ENCODE data around the gene NXT1. TPM values are rescaled to one million over a fixed set of nuclear protein-coding genes. Genes with fewer than 3 reads are reported as not detected.

NXT1 gene
- total RNA-seq, 2 experiments from 2014 or later, result 35.8 to 37.8 TPM

DNA sequence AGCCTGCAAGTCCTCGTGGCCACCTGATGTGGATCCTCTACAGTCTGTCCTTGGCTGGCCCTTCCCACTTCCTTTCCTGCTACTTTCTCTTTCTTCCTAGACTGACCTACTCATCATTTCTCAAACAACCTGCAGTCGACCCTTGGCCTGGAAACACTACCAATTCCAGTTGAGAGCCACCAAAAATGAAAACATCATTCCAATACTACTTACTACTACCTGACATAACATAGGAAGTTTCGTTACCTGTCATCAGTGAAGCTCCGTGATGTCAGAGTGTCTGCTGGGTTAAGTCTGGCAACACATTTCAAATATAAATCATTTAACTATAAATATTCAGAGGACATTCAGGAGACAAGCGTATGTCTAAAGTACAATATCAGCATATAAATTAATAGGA, 25.2 kb downstream of the NXT1 start:
- ChIA-PET CTCF (no interaction called here), POLR2A (no interaction called here)
- H3K36me3 Mint-ChIP-seq (ENCODE audit: low read depth), result peaks cover 47% of the 10 kb centered on the region
- H3K27me3 Mint-ChIP-seq, result no peaks in the 10 kb centered on the region
- peak overlapping the region; percentile 40 for H3K27ac Mint-ChIP-seq
- TF ChIP-seq CTCF (IDR thresholded peaks at IDR 0.05), result no peak
- no peaks in the 10 kb centered on the region for H3K9me3 Mint-ChIP-seq
- ATAC-seq (no peak), DNase-seq (no peak)
- intact Hi-C loops (cut with micrococcal nuclease), result no loop called here
- H3K4me3 Mint-ChIP-seq, result no peak overlapping the region
- H3K4me1 Mint-ChIP-seq (ENCODE audit: low read depth), result peaks cover 3% of the 10 kb centered on the region

- POLR2A ChIA-PET, result interaction anchor here (0.7 to 2.2 kb wide), 2 partner anchors 21 to 1678 kb away, joined by 3 to 5 read pairs; no protein-coding TSS in a partner anchor
- DNase-seq (no peak), ATAC-seq (no peak)
- Mint-ChIP-seq H3K36me3 (ENCODE audit: low read depth) (peaks cover 59% of the 10 kb centered on the region), H3K9me3 (no peaks in the 10 kb centered on the region), H3K4me1 (ENCODE audit: low read depth) (peaks cover 13% of the 10 kb centered on the region), H3K27ac (no peak overlapping the region), H3K27me3 (no peaks in the 10 kb centered on the region), H3K4me3 (no peak overlapping the region)
- intact Hi-C loops (cut with micrococcal nuclease), result no loop called here
- CTCF ChIA-PET, result interaction anchor here (0.6 kb wide), 1 partner anchor 42 kb away, joined by 3 read pairs; the partner anchor contains the start of gene NAPB
- no peak for TF ChIP-seq CTCF (IDR thresholded peaks at IDR 0.05)
Measured at GRCh38 chr20:23379772-23380171, 29.2 kb downstream of the NXT1 start.

DNA sequence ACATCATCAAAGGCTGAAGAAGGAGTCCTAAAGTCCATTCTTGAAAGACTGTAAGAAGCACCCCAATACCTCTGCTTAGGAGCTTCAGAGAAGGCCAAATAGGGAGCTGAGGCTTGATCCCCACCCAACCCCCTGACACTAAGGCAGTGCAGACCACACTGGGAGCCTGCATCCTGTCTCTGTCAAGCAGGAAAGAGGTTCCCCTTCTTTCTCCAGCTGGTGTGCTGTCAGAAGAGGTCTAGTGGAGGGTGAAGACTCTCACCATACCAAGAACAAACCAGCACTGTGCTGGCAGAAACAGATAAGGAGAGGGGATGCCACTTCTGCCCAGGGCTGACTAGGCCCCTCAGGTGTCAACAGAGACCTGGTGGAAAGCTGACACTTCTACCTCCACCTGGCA, 31.3 kb downstream of the NXT1 start:
- no peak for TF ChIP-seq CTCF (IDR thresholded peaks at IDR 0.05)
- POLR2A ChIA-PET, result interaction anchor here (0.8 kb wide), 1 partner anchor 20 kb away, joined by 3 read pairs; no protein-coding TSS in a partner anchor
- ATAC-seq (no peak), DNase-seq (no peak)
- H3K4me3 Mint-ChIP-seq, result no peak overlapping the region
- CTCF ChIA-PET, result no interaction called here
- intact Hi-C loops (cut with micrococcal nuclease), result no loop called here
- no peaks in the 10 kb centered on the region for H3K9me3 Mint-ChIP-seq
- no peaks in the 10 kb centered on the region for H3K27me3 Mint-ChIP-seq
- H3K4me1 Mint-ChIP-seq (ENCODE audit: low read depth), result peaks cover 16% of the 10 kb centered on the region
- peaks cover 58% of the 10 kb centered on the region for H3K36me3 Mint-ChIP-seq (ENCODE audit: low read depth)
- peak overlapping the region; percentile 40 for H3K27ac Mint-ChIP-seq

- DNase-seq, result no peak
- ATAC-seq, result no peak
- H3K27me3 Mint-ChIP-seq, result no peaks in the 10 kb centered on the region
- CTCF ChIA-PET, result interaction anchor here (1.7 kb wide), 1 partner anchor 13 kb away, joined by 5 read pairs; no protein-coding TSS in a partner anchor
- H3K36me3 Mint-ChIP-seq (ENCODE audit: low read depth), result peaks cover 70% of the 10 kb centered on the region
- H3K4me3 Mint-ChIP-seq, result no peak overlapping the region
- intact Hi-C loops (cut with micrococcal nuclease), result no loop called here
- POLR2A ChIA-PET, result no interaction called here
- no peak for TF ChIP-seq CTCF (IDR thresholded peaks at IDR 0.05)
- peaks cover 20% of the 10 kb centered on the region for H3K4me1 Mint-ChIP-seq (ENCODE audit: low read depth)
- no peaks in the 10 kb centered on the region for H3K9me3 Mint-ChIP-seq
- no peak overlapping the region for H3K27ac Mint-ChIP-seq
Measured at GRCh38 chr20:23386304-23387117, 35.9 kb downstream of the NXT1 start.

DNA sequence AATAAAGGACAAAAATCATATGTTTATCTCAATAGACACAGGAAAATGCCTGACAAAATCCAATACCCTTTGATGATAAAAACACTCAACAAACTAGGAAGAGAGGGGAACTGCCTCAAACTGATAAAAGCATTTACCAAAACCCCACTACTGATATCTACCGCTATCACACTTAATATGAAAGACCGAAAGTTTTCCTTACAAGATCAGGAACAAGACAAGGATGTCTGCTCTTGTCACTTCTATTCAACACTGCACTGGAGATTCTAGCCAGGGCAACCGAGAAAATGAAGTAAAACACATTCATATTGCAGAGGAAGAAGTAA, 36.5 kb downstream of the NXT1 start:
- H3K36me3 Mint-ChIP-seq (ENCODE audit: low read depth), result peaks cover 70% of the 10 kb centered on the region
- intact Hi-C loops (cut with micrococcal nuclease), result no loop called here
- POLR2A ChIA-PET, result no interaction called here

More for the DNA sequence above, 36.5 kb downstream of the NXT1 start:
- no peak for DNase-seq
- no peaks in the 10 kb centered on the region for H3K27me3 Mint-ChIP-seq
- TF ChIP-seq CTCF (IDR thresholded peaks at IDR 0.05), result no peak
- no peak overlapping the region for H3K4me3 Mint-ChIP-seq
- ATAC-seq, result no peak
- no peak overlapping the region for H3K27ac Mint-ChIP-seq
- CTCF ChIA-PET, result interaction anchor here (1.7 kb wide), 1 partner anchor 13 kb away, joined by 5 read pairs; no protein-coding TSS in a partner anchor
- no peaks in the 10 kb centered on the region for H3K9me3 Mint-ChIP-seq
- H3K4me1 Mint-ChIP-seq (ENCODE audit: low read depth), result peaks cover 19% of the 10 kb centered on the region

All from activated CD8-positive, alpha-beta T cell treated with anti-CD3 and anti-CD28 coated beads for 36 hours (primary cell).